ENCODE results near the gene DIP2C.

Gene DIP2C

DNA sequence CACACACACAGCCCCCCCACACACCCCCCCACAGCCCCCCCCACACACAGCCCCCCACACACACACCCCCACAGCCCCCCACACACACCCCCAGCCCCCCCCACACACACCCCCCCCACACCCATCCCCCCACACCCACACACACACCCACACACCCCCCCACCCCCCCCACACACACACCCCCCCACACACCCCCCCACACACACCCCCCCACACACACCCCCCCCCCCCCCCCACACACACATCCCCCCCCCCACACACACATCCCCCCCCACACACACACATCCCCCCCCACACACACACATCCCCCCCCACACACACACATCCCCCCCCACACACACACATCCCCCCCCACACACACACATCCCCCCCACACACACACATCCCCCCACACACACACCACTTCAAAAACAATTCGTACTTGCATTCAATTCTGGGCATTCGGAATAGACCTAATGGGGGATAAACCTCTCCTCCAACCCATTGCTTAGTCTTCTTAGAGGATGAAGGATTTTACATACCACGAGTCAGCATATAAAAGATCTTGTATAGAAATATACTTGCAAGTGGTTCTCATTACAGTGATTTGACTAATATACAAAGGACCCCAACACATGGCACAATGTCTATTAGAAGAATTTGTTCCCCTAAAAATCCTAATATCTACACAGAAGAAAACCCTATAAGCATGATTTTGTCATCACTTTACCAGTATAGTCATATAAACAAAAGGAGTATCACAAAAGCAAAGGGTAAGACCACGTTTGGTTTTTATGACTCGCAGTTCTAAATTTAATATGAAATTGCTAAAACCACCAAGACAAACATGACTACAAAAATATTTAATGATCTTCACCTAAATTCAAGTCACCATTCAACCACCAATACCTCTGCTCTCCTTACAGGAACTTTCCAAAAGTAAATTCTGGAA, 80.9 kb downstream of the DIP2C start:
- Histone ChIP-seq H3K4me3 (ENCODE audit: low read depth, low read length) (no peak overlapping the region), H3K36me3 (replicated peaks) (no peaks in the 10 kb centered on the region), H3K27me3 (replicated peaks) (no peaks in the 10 kb centered on the region), H3K27ac (no peak overlapping the region)
- TF ChIP-seq, protein P1, sequence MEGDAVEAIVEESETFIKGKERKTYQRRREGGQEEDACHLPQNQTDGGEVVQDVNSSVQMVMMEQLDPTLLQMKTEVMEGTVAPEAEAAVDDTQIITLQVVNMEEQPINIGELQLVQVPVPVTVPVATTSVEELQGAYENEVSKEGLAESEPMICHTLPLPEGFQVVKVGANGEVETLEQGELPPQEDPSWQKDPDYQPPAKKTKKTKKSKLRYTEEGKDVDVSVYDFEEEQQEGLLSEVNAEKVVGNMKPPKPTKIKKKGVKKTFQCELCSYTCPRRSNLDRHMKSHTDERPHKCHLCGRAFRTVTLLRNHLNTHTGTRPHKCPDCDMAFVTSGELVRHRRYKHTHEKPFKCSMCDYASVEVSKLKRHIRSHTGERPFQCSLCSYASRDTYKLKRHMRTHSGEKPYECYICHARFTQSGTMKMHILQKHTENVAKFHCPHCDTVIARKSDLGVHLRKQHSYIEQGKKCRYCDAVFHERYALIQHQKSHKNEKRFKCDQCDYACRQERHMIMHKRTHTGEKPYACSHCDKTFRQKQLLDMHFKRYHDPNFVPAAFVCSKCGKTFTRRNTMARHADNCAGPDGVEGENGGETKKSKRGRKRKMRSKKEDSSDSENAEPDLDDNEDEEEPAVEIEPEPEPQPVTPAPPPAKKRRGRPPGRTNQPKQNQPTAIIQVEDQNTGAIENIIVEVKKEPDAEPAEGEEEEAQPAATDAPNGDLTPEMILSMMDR (IDR thresholded peaks at IDR 0.05; ENCODE audit: low read depth, low read length, missing control alignments), result no peak
- no peak for DNase-seq
- in situ Hi-C loops (cut with HindIII; ENCODE audit: low pct_ligation_motif_present, low sequenced_read_pairs), result no loop called here

DNA sequence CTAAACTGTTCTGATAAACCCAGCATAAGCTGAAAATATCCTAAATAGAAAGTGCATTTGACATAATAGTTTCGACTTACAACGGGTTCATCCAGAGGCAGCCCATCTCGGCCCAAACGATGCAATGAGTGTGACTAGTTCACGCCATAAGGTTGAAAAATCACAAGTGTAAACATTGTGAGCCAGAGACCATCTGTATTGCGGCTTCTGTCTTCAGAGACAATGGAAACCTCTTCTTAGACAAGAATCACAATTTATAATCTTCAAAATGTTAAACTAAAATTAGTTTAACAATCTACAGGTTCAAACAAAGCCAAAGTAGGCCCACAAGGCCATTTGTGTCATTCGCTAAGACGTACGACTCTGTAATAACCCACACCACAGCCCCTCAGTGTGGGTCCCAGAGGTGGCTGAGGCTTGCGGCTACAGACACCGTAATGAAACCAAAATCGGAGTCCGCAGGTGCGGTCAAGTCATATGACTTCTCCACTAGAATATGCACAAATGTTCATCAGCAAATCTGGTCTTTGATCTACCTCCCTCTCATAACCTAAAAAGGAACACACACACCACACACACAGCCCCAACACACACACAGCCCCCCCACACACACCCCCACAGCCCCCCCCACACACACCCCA, 81.8 kb downstream of the DIP2C start:
- DNase-seq, result no peak
- Histone ChIP-seq H3K36me3 (replicated peaks) (no peaks in the 10 kb centered on the region), H3K27ac (no peak overlapping the region), H3K4me3 (ENCODE audit: low read depth, low read length) (no peak overlapping the region), H3K27me3 (replicated peaks) (no peaks in the 10 kb centered on the region)
- in situ Hi-C loops (cut with HindIII; ENCODE audit: low pct_ligation_motif_present, low sequenced_read_pairs), result no loop called here
- TF ChIP-seq, protein P1 (IDR thresholded peaks at IDR 0.05; ENCODE audit: low read depth, low read length, missing control alignments), result no peak

DNA sequence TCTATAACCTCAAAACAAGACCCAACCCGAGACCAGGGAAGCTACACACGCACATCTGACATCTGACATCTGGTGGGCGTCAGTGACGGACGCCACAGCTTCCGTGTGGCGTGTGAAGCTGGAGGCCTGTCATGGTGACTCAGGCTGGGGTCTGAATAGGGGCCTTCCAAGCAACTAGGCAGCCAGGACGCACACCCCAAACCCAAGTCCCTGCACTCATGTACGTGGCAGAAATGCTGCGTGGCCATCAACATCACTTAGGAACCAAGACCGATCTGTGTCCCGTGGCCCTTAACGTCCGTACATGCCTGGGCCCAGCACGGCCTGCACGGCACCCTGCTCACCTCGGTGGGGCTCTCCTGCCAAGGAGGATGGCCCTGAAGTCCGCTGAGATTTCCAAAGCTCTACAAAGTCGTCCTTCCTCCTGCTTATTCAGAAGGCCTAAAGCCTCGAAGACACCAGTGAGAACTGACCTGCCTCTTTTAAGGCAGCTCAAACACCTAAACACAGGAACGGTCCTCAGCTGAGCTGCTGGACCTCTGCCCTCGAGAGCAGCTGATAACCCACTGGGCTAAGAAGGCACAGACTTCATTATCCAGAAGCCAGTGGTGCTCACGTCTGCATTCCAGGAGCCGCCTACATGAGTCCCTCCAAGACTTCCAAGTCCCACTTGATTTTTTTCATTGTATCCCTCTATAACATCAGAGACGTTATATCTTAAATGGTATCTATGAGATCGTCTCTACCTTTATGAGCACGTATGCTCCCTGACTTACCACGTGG, 82.5 kb downstream of the DIP2C start:
- no peaks in the 10 kb centered on the region for H3K36me3 ChIP-seq (replicated peaks)
- DNase-seq, result peak; percentile 11
- H3K27ac ChIP-seq, result no peak overlapping the region
- H3K4me3 ChIP-seq (ENCODE audit: low read depth, low read length), result no peak overlapping the region
- in situ Hi-C loops (cut with HindIII; ENCODE audit: low pct_ligation_motif_present, low sequenced_read_pairs), result no loop called here
- no peaks in the 10 kb centered on the region for H3K27me3 ChIP-seq (replicated peaks)
- TF ChIP-seq, protein P1 (IDR thresholded peaks at IDR 0.05; ENCODE audit: low read depth, low read length, missing control alignments), result no peak

DNA sequence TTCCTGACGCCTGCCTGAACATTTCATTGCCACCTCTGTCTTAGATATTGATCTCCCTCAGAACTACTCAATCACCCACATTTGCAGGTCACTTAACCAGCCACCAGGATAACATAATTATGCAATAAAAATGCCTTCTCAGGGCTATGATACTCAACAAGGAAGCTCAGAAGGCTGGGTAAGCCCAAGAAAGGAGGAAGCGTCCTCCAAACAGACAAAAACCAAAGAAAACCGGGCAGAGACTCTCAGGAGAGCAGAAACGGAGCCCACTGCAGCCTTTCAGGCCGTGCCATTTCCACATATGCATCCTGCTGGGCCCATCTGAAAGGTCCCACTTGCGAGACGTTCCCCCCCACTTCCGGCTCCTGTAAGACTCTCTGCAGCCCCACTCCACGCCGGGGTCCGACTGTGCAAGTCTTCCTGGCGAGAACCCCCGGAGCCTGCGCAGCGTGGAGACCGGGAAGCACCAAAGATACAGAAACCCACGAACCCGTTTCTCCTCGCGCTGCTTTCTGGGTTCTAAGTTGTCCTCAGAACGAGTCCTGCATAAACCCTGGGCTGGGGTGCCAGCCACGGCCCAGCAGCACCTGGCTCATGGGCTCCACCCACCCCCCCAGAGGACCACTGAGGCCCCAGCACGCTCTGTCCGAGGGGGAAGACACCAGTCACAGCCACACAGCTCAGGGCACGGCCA, 83.7 kb downstream of the DIP2C start:
- DNase-seq, result no peak
- no peak overlapping the region for H3K4me3 ChIP-seq (ENCODE audit: low read depth, low read length)
- no peaks in the 10 kb centered on the region for H3K27me3 ChIP-seq (replicated peaks)
- TF ChIP-seq, protein P1 (IDR thresholded peaks at IDR 0.05; ENCODE audit: low read depth, low read length, missing control alignments), result peak; percentile 2
- no peaks in the 10 kb centered on the region for H3K36me3 ChIP-seq (replicated peaks)
- no peak overlapping the region for H3K27ac ChIP-seq
- in situ Hi-C loops (cut with HindIII; ENCODE audit: low pct_ligation_motif_present, low sequenced_read_pairs), result no loop called here

All from brain microvascular endothelial cell (primary cell).